WTC11 (cell line): Measurements from ENCODE around the gene TIMM10B. TPM values are rescaled to one million over a fixed set of nuclear protein-coding genes. Genes with fewer than 3 reads are reported as not detected.

ENCODE experiments used
- ATAC-seq: fragments of 200-7000 bp; cut with Tn5 transposase; 2 replicates; pipeline ENCODE4 v1.10.0; 2021; ENCODE audit warnings: mild to moderate bottlenecking, moderate library complexity
- CTCF ChIA-PET: fragments of 300-600 bp; sonication (Branson Sonifier 250); formaldehyde crosslinking; loops from one replicate; lab custom pipeline; 2021; ENCODE audit warnings: antibody characterized with exemption; lab: Charles Lee
- POLR2A ChIA-PET: fragments of 350-600 bp; sonication (Branson Sonifier 250); formaldehyde crosslinking; loops from one replicate; lab custom pipeline; 2021; ENCODE audit warnings: antibody characterized with exemption; lab: Charles Lee
- DNase-seq: peaks from one replicate; pipeline ENCODE4 v3.0.0; 2021; ENCODE audit warnings: low spot score
- H3K27ac Mint-ChIP-seq: 2 replicates; pipeline ENCODE4 v1.8.0; 2021; ENCODE audit warnings: mixed read lengths
- H3K27me3 Mint-ChIP-seq: 2 replicates; pipeline ENCODE4 v1.8.0; 2021; ENCODE audit warnings: low read depth, mild to moderate bottlenecking, moderate library complexity, mixed read lengths
- H3K36me3 Mint-ChIP-seq: 2 replicates; pipeline ENCODE4 v1.8.0; 2021; ENCODE audit warnings: mixed read lengths
- H3K4me1 Mint-ChIP-seq: 2 replicates; pipeline ENCODE4 v1.8.0; 2022; ENCODE audit warnings: mixed read lengths
- H3K4me3 Mint-ChIP-seq: 2 replicates; pipeline ENCODE4 v1.8.0; 2021; ENCODE audit warnings: mild to moderate bottlenecking, moderate library complexity, mixed read lengths
- H3K9me3 Mint-ChIP-seq: 2 replicates; pipeline ENCODE4 v1.8.0; 2021; ENCODE audit warnings: mixed read lengths
- AR ChIP-seq: fragments of 250-450 bp; sonication (Bioruptor Pico); IDR thresholded peaks from 2 replicates; pipeline ENCODE4 v1.9.0; 2021; ENCODE audit warnings: mild to moderate bottlenecking
- ATF1 ChIP-seq: sonication (generic); formaldehyde crosslinking; IDR thresholded peaks from 2 replicates; pipeline ENCODE4 v1.8.1; 2023; ENCODE audit warnings: mild to moderate bottlenecking, moderate library complexity, missing genetic modification reagents
- CTCF ChIP-seq: fragments of 200-600 bp; IDR thresholded peaks from 2 replicates; pipeline ENCODE4 v1.8.0; 2022; ENCODE audit warnings: antibody characterized with exemption
- E2F1 ChIP-seq: sonication (generic); formaldehyde crosslinking; IDR thresholded peaks from 2 replicates; pipeline ENCODE4 v1.8.0; 2022; ENCODE audit warnings: mild to moderate bottlenecking, missing genetic modification reagents
- ELF4 ChIP-seq: sonication (generic); formaldehyde crosslinking; IDR thresholded peaks from 2 replicates; pipeline ENCODE4 v1.8.1; 2022; ENCODE audit warnings: low read depth, mild to moderate bottlenecking, moderate library complexity, missing genetic modification reagents
- FOXJ3 ChIP-seq: sonication (generic); formaldehyde crosslinking; IDR thresholded peaks from 2 replicates; pipeline ENCODE4 v1.9.0; 2021; ENCODE audit warnings: missing genetic modification reagents, mild to moderate bottlenecking, borderline replicate concordance
- MXD4 ChIP-seq: fragments of 250-450 bp; sonication (Bioruptor Pico); IDR thresholded peaks from 2 replicates; pipeline ENCODE4 v1.8.0; 2021; ENCODE audit warnings: mild to moderate bottlenecking, moderate library complexity, borderline replicate concordance
- PRRX2 ChIP-seq: fragments of 250-450 bp; sonication (Bioruptor Pico); IDR thresholded peaks from 2 replicates; pipeline ENCODE4 v1.8.0; 2021; ENCODE audit warnings: mild to moderate bottlenecking
- SMAD4 ChIP-seq: sonication (generic); formaldehyde crosslinking; IDR thresholded peaks from 2 replicates; pipeline ENCODE4 v1.8.0; 2022; ENCODE audit warnings: mild to moderate bottlenecking, missing genetic modification reagents
- SP1 ChIP-seq: sonication (generic); formaldehyde crosslinking; conservative IDR thresholded peaks from 2 replicates; pipeline ENCODE4 v1.8.1; 2022; ENCODE audit warnings: missing genetic modification reagents
- TEAD1 ChIP-seq: sonication (generic); formaldehyde crosslinking; IDR thresholded peaks from 2 replicates; pipeline ENCODE4 v1.8.0; 2022; ENCODE audit warnings: mild to moderate bottlenecking, missing genetic modification reagents
- TP53 ChIP-seq: sonication (generic); formaldehyde crosslinking; IDR thresholded peaks from 2 replicates; pipeline ENCODE4 v1.8.1; 2023; ENCODE audit warnings: mild to moderate bottlenecking, missing genetic modification reagents
- USF2 ChIP-seq: sonication (generic); formaldehyde crosslinking; IDR thresholded peaks from 2 replicates; pipeline ENCODE4 v1.8.1; 2023; ENCODE audit warnings: mild to moderate bottlenecking, missing genetic modification reagents, moderate library complexity
- ZNF219 ChIP-seq: sonication (generic); formaldehyde crosslinking; IDR thresholded peaks from 2 replicates; pipeline ENCODE4 v1.8.0; 2023; ENCODE audit warnings: missing genetic modification reagents, mild to moderate bottlenecking, borderline replicate concordance
- ZNF396 ChIP-seq: fragments of 250-450 bp; sonication (Bioruptor Pico); IDR thresholded peaks from 2 replicates; pipeline ENCODE4 v1.8.0; 2021; ENCODE audit warnings: mild to moderate bottlenecking, moderate library complexity, borderline replicate concordance
- total RNA-seq: library from RNA; stranded (reverse); gene quantifications from 3 replicates; pipeline ENCODE4 v1.2.3, GENCODE V29; 2021
- TF ChIP-seq, protein P1 (sequence below): sonication (generic); formaldehyde crosslinking; IDR thresholded peaks from 2 replicates; pipeline ENCODE4 v1.8.1; 2022; ENCODE audit warnings: missing genetic modification reagents, borderline replicate concordance
- TF ChIP-seq, protein P2 (sequence below): fragments of 250-450 bp; sonication (Bioruptor Pico); IDR thresholded peaks from 2 replicates; pipeline ENCODE4 v2.1.2; 2022; ENCODE audit warnings: mild to moderate bottlenecking, moderate library complexity
- TF ChIP-seq, protein P3 (sequence below): sonication (generic); formaldehyde crosslinking; IDR thresholded peaks from 2 replicates; pipeline ENCODE4 v1.8.1; 2022; ENCODE audit warnings: low read depth, missing genetic modification reagents, borderline replicate concordance
- TF ChIP-seq, protein P4 (sequence below): sonication (generic); formaldehyde crosslinking; IDR thresholded peaks from 2 replicates; pipeline ENCODE4 v1.8.1; 2023; ENCODE audit warnings: mild to moderate bottlenecking, moderate library complexity, missing genetic modification reagents

Gene TIMM10B
- total RNA-seq, 1 experiment from 2014 or later = 35.8 TPM

GRCh38 chr11:6443269-6444003 is 37.9 kb upstream of the TIMM10B start:
- Mint-ChIP-seq H3K4me3 (no peak overlapping the region), H3K9me3 (no peaks in the 10 kb centered on the region), H3K27me3 (no peaks in the 10 kb centered on the region), H3K27ac (no peak overlapping the region), H3K36me3 (no peaks in the 10 kb centered on the region), H3K4me1 (no peaks in the 10 kb centered on the region)
- CTCF ChIA-PET = interaction anchor here (0.6 to 12.2 kb wide), 61 partner anchors 9 to 312 kb away, joined by 3 to 342 read pairs (median 5); partner anchors contain the start of genes APBB1, ARFIP2, DNHD1 and FHIP1B
- TF ChIP-seq, protein P1, sequence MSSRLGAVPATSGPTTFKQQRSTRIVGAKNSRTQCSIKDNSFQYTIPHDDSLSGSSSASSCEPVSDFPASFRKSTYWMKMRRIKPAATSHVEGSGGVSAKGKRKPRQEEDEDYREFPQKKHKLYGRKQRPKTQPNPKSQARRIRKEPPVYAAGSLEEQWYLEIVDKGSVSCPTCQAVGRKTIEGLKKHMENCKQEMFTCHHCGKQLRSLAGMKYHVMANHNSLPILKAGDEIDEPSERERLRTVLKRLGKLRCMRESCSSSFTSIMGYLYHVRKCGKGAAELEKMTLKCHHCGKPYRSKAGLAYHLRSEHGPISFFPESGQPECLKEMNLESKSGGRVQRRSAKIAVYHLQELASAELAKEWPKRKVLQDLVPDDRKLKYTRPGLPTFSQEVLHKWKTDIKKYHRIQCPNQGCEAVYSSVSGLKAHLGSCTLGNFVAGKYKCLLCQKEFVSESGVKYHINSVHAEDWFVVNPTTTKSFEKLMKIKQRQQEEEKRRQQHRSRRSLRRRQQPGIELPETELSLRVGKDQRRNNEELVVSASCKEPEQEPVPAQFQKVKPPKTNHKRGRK (CRISPR knock-in tag) = no peak
- TF ChIP-seq TP53 (CRISPR knock-in tag) (no peak), CTCF (peak; percentile 80), USF2 (CRISPR knock-in tag) (no peak)
- TF ChIP-seq, protein P2, sequence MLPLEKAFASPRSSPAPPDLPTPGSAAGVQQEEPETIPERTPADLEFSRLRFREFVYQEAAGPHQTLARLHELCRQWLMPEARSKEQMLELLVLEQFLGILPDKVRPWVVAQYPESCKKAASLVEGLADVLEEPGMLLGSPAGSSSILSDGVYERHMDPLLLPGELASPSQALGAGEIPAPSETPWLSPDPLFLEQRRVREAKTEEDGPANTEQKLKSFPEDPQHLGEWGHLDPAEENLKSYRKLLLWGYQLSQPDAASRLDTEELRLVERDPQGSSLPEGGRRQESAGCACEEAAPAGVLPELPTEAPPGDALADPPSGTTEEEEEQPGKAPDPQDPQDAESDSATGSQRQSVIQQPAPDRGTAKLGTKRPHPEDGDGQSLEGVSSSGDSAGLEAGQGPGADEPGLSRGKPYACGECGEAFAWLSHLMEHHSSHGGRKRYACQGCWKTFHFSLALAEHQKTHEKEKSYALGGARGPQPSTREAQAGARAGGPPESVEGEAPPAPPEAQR (CRISPR knock-in tag) = no peak
- DNase-seq (peak; percentile 68), ATAC-seq (peak; percentile 90)
- POLR2A ChIA-PET = interaction anchor here (1.0 to 1.2 kb wide), 3 partner anchors 24 to 64 kb away, joined by 3 read pairs; partner anchors contain the start of gene APBB1

DNA sequence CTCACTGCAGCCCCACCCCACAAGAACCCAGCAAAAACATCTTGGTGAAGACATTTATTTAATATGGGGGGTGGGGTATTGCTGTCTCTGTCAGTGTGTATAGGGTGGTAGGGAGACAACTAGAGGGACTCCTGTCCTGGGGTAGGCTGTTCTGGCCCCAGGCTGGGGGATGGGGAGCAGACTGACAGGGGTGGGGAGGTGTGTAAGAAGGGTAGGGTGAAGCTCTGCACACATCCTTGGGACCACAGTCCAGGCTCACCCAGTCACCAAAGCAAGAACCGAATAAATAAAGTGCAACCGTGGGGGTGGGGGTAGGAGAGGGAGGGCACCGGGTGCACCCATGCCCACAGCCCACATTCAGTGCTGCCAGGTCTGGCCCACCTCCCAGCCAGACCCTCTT is 32.7 kb upstream of the TIMM10B start:
- no peaks in the 10 kb centered on the region for H3K36me3 Mint-ChIP-seq
- DNase-seq (no peak), ATAC-seq (no peak)
- ChIA-PET POLR2A (no interaction called here), CTCF (interaction anchor here (0.8 to 12.2 kb wide), 2 partner anchors 64 to 70 kb away, joined by 3 to 342 read pairs; no protein-coding TSS in a partner anchor)
- no peaks in the 10 kb centered on the region for H3K4me1 Mint-ChIP-seq
- no peak overlapping the region for H3K27ac Mint-ChIP-seq
- no peaks in the 10 kb centered on the region for H3K9me3 Mint-ChIP-seq
- no peak overlapping the region for H3K4me3 Mint-ChIP-seq
- H3K27me3 Mint-ChIP-seq = no peaks in the 10 kb centered on the region
- TF ChIP-seq, protein P3, sequence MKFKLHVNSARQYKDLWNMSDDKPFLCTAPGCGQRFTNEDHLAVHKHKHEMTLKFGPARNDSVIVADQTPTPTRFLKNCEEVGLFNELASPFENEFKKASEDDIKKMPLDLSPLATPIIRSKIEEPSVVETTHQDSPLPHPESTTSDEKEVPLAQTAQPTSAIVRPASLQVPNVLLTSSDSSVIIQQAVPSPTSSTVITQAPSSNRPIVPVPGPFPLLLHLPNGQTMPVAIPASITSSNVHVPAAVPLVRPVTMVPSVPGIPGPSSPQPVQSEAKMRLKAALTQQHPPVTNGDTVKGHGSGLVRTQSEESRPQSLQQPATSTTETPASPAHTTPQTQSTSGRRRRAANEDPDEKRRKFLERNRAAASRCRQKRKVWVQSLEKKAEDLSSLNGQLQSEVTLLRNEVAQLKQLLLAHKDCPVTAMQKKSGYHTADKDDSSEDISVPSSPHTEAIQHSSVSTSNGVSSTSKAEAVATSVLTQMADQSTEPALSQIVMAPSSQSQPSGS (CRISPR knock-in tag) = no peak
- TF ChIP-seq FOXJ3 (CRISPR knock-in tag) (no peak), ATF1 (CRISPR knock-in tag) (no peak), MXD4 (CRISPR knock-in tag) (no peak), PRRX2 (CRISPR knock-in tag) (no peak), ZNF219 (no peak), USF2 (CRISPR knock-in tag) (no peak), ZNF396 (CRISPR knock-in tag) (no peak), SP1 (CRISPR knock-in tag) (no peak), SMAD4 (no peak), E2F1 (CRISPR knock-in tag) (no peak), AR (CRISPR knock-in tag) (no peak), TEAD1 (CRISPR knock-in tag) (no peak), ELF4 (CRISPR knock-in tag) (no peak)
- TF ChIP-seq, protein P4, sequence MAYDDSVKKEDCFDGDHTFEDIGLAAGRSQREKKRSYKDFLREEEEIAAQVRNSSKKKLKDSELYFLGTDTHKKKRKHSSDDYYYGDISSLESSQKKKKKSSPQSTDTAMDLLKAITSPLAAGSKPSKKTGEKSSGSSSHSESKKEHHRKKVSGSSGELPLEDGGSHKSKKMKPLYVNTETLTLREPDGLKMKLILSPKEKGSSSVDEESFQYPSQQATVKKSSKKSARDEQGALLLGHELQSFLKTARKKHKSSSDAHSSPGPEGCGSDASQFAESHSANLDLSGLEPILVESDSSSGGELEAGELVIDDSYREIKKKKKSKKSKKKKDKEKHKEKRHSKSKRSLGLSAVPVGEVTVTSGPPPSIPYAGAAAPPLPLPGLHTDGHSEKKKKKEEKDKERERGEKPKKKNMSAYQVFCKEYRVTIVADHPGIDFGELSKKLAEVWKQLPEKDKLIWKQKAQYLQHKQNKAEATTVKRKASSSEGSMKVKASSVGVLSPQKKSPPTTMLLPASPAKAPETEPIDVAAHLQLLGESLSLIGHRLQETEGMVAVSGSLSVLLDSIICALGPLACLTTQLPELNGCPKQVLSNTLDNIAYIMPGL (CRISPR knock-in tag) = no peak
